ENCODE data around the gene EML5. TPM values are rescaled to one million over a fixed set of nuclear protein-coding genes. Genes with fewer than 3 reads are reported as not detected.

Gene EML5
- total RNA-seq, 1 experiment from 2014 or later: 0.32 TPM

DNA sequence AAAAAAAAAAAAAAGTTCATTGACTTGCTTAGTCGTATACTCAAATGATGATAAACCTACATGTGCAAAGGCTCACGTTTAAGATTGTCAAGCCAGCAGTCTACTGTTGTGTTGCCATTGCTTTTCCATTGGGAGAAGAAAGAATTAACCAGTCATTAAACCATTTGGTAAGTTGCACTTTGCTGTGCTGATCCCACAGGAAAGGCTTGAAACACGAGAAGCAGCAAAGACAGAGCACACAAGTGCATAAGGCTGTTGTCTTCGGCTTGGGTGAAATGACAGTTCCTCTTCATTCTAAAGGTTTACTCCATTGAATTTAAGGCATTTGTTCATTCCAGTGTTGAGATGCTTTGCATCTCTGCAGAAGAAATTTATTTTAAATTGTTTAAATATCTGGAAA, 179.8 kb downstream of the EML5 start:
- no peaks in the 10 kb centered on the region for H3K9me3 ChIP-seq (ENCODE audit: low read depth, low read length, poor library complexity, severe bottlenecking)
- ChIA-PET CTCF (no interaction called here), POLR2A (ENCODE audit: low non-redundant PET) (no interaction called here)
- H3K36me3 ChIP-seq (ENCODE audit: insufficient read depth, low read length, poor library complexity, severe bottlenecking): peaks cover 58% of the 10 kb centered on the region
- H3K27me3 ChIP-seq (replicated peaks; ENCODE audit: insufficient read depth, low read depth, low read length, poor library complexity): no peaks in the 10 kb centered on the region
- DNase-seq (ENCODE audit: low spot score): no peak
- BruUV-seq (replicated peaks): no TSS peak
- no peak overlapping the region for H3K4me3 ChIP-seq (ENCODE audit: low read depth, low read length, poor library complexity, severe bottlenecking)
- TF ChIP-seq EZH2 (IDR thresholded peaks at IDR 0.05; ENCODE audit: borderline replicate concordance, low read depth, low read length, poor library complexity, severe bottlenecking): no peak
- TF ChIP-seq, protein P1, sequence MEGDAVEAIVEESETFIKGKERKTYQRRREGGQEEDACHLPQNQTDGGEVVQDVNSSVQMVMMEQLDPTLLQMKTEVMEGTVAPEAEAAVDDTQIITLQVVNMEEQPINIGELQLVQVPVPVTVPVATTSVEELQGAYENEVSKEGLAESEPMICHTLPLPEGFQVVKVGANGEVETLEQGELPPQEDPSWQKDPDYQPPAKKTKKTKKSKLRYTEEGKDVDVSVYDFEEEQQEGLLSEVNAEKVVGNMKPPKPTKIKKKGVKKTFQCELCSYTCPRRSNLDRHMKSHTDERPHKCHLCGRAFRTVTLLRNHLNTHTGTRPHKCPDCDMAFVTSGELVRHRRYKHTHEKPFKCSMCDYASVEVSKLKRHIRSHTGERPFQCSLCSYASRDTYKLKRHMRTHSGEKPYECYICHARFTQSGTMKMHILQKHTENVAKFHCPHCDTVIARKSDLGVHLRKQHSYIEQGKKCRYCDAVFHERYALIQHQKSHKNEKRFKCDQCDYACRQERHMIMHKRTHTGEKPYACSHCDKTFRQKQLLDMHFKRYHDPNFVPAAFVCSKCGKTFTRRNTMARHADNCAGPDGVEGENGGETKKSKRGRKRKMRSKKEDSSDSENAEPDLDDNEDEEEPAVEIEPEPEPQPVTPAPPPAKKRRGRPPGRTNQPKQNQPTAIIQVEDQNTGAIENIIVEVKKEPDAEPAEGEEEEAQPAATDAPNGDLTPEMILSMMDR (conservative IDR thresholded peaks at IDR 0.05; ENCODE audit: low read depth, low read length): no peak
- intact Hi-C loops (cut with micrococcal nuclease; ENCODE audit: unreplicated experiment): loop anchor here (5.0 kb wide), 1 partner anchor 36 kb away; no protein-coding TSS in a partner anchor
- no peak overlapping the region for H3K27ac ChIP-seq (ENCODE audit: low read depth, low read length, poor library complexity, severe bottlenecking)
- H3K4me1 ChIP-seq (ENCODE audit: insufficient read depth, low read length, poor library complexity, severe bottlenecking): no peaks in the 10 kb centered on the region

DNA sequence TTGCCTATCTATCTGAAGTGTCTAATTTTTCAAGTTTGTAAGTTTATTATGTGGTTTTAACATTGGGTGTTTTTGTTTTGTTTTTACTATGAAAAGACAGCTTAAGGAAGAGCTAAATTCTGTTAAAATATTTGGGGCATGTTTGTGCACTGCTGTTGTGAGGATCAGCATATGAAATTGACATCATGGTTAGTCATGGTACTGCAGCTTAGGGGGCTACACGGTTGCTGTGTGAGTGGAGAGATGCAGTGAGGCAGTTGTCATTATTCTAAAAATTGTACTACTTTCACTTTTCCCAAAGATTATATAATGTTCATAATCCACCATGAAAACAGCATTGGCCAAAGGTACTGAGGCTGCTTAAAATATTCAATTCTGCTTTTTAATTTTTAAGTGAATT, 180.9 kb downstream of the EML5 start:
- Histone ChIP-seq H3K36me3 (ENCODE audit: insufficient read depth, low read length, poor library complexity, severe bottlenecking) (peaks cover 69% of the 10 kb centered on the region), H3K27ac (ENCODE audit: low read depth, low read length, poor library complexity, severe bottlenecking) (no peak overlapping the region), H3K9me3 (ENCODE audit: low read depth, low read length, poor library complexity, severe bottlenecking) (no peaks in the 10 kb centered on the region), H3K4me1 (ENCODE audit: insufficient read depth, low read length, poor library complexity, severe bottlenecking) (no peaks in the 10 kb centered on the region), H3K27me3 (replicated peaks; ENCODE audit: insufficient read depth, low read depth, low read length, poor library complexity) (no peaks in the 10 kb centered on the region), H3K4me3 (ENCODE audit: low read depth, low read length, poor library complexity, severe bottlenecking) (no peak overlapping the region)
- no peak for DNase-seq (ENCODE audit: low spot score)
- BruUV-seq (replicated peaks): no TSS peak
- TF ChIP-seq, protein P1 (conservative IDR thresholded peaks at IDR 0.05; ENCODE audit: low read depth, low read length): no peak
- no peak for TF ChIP-seq EZH2 (IDR thresholded peaks at IDR 0.05; ENCODE audit: borderline replicate concordance, low read depth, low read length, poor library complexity, severe bottlenecking)
- intact Hi-C loops (cut with micrococcal nuclease; ENCODE audit: unreplicated experiment): loop anchor here (5.0 kb wide), 1 partner anchor 35 kb away; no protein-coding TSS in a partner anchor
- CTCF ChIA-PET: no interaction called here
- POLR2A ChIA-PET (ENCODE audit: low non-redundant PET): no interaction called here

DNA sequence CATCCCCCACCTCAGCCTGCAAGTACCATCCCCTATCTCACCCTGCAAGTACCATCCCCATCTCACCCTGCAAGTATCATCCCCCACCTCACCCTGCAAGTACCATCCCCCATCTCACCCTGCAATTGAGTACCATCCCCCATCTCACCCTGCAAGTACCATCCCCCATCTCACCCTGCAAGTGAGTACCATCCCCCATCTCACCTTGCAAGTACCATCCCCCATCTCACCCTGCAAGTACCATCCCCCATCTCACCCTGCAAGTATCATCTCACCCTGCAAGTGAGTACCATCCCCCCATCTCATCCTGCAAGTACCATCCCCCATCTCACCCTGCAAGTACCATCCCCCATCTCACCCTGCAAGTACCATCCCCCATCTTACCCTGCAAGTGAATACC, 184.9 kb downstream of the EML5 start:
- H3K36me3 ChIP-seq (ENCODE audit: insufficient read depth, low read length, poor library complexity, severe bottlenecking): peaks cover 84% of the 10 kb centered on the region
- CTCF ChIA-PET: no interaction called here
- BruUV-seq (replicated peaks): no TSS peak

More for the DNA sequence above, 184.9 kb downstream of the EML5 start:
- DNase-seq (ENCODE audit: low spot score): no peak
- Histone ChIP-seq H3K9me3 (ENCODE audit: low read depth, low read length, poor library complexity, severe bottlenecking) (no peaks in the 10 kb centered on the region), H3K27ac (ENCODE audit: low read depth, low read length, poor library complexity, severe bottlenecking) (no peak overlapping the region), H3K4me1 (ENCODE audit: insufficient read depth, low read length, poor library complexity, severe bottlenecking) (no peaks in the 10 kb centered on the region), H3K27me3 (replicated peaks; ENCODE audit: insufficient read depth, low read depth, low read length, poor library complexity) (no peaks in the 10 kb centered on the region), H3K4me3 (ENCODE audit: low read depth, low read length, poor library complexity, severe bottlenecking) (no peak overlapping the region)
- TF ChIP-seq, protein P1 (conservative IDR thresholded peaks at IDR 0.05; ENCODE audit: low read depth, low read length): no peak
- TF ChIP-seq EZH2 (IDR thresholded peaks at IDR 0.05; ENCODE audit: borderline replicate concordance, low read depth, low read length, poor library complexity, severe bottlenecking): no peak
- POLR2A ChIA-PET (ENCODE audit: low non-redundant PET): no interaction called here
- intact Hi-C loops (cut with micrococcal nuclease; ENCODE audit: unreplicated experiment): no loop called here
